HUDEP-2 (cell line): ENCODE data around the gene PHB1.
"Not testable (repeated sequence)": the region's sequence is repeated elsewhere in the genome, so short reads cannot be mapped to it uniquely, and the experiment has no call there.

ENCODE experiments used
- DNase-seq, 76 experiments: peaks; one replicate each; lab custom pipeline; 2025; ENCODE audit not compliant: unreplicated experiment in 76 of 76; lab: John Stamatoyannopoulos, UW

Gene PHB1

DNA sequence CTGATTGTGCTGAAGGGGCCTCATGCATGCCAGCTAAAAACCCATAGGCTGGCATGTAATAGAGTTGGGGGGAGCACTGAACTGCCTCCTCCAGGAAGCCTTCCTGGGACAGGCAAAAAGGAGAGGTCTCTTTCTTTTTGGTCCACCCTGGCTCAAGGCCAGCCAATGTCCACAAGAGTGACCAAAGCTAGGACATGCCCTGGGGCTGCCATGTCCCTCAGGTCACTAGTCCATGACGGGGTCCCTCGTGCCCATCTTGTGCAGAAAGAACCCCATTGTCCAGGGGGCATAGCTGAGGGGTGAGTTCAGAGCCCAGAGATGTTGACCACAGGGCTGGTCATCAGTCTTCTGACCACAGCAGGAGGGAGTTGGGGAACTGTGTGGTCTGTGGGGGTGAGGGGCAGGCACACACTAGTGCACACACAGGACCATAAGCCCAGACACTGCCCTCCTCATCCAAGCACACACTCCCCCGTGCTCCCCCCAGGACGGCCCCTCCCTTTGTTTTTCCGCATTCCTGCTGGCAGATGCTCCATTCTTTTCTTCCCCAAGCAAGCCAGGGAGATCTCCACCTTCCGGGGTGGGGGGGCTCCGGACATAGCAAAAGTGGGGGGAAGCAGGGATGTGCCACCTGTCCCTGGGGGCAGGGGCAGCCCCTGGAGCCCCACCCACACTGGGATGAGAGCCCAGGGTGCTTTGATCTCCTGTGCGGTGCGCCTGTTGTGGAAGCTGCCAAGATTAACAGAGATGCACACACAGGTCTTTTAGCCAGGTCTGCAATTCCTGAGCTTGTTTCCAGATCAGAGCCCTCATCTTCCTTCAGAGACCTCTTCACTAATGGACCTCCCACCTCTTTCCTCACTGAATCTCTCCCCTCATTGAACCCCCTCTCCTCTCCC lies 25.2 kb upstream of the PHB1 start:
- DNase-seq, result no peak

DNA sequence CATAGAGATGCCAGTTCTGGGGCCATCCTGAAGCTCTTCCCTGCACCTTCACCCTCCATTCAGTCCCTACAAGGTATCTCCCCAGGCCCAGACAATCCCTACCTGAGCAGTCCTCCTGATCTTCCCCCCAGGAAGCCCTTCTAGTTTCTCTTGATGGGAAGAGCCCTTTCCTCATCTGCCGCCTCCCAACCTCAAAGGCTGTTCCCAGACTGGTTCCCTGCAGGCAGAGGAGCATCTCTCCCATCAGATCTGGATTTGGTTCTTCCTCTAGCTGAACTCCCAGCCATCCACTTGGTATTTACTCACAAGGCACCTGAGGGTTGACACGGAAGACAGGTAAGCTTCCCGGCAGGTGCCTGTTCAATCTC lies 24.6 kb upstream of the PHB1 start:
- DNase-seq, result no peak

GRCh38 chr17:49438436-49439278 lies 24.0 kb upstream of the PHB1 start:
- DNase-seq, result no peak

GRCh38 chr17:49437696-49438435 lies 23.2 kb upstream of the PHB1 start:
- DNase-seq, result no peak

DNA sequence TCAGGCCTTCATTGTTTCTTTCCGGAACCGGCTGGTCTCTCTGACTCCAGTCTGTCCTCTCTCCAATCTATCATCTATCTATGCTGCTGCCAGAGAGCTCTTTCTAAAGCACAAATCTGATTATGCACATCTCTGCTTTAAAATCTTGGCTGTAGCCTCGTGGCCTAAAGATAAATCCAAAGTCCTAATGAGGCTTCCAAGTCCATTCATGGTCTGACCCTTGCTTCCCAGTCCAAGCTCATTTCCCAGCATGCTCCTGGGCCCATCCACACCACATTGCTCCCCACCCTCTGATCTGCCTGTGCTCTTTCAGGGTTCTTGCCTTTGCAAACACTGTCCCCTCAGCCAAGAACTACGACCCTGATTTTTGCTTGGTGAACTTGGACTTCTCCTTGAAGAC lies 21.5 kb upstream of the PHB1 start:
- no peak for DNase-seq

DNA sequence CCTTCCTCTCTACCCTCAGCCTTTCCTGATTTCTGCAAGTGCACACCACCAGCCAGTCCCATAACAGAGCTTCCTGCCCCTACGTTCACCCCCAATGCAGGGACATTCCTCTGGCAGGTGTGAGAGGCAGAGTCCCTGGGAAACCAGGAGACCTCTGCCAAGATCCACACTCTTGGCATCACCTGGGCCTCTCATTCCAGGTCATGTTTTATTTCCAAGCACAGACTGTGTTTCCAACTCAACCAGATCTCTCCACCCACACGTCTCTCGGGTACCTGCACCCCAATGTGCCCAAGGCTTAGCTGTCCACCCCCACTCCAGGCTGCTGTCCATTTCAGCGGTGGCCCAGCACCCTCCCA lies 21.0 kb upstream of the PHB1 start:
- DNase-seq, result no peak

- DNase-seq, result peak in 54 of 76 experiments; percentile 1 to 69 (median 28)
Observed at GRCh38 chr17:49434821-49435670, 20.4 kb upstream of the PHB1 start.

- DNase-seq, result no peak
Observed at GRCh38 chr17:49433000-49433694, 18.5 kb upstream of the PHB1 start.

GRCh38 chr17:49431743-49432142 lies 17.1 kb upstream of the PHB1 start:
- no peak for DNase-seq

GRCh38 chr17:49425004-49425286 lies 10.3 kb upstream of the PHB1 start:
- DNase-seq, result no peak

GRCh38 chr17:49424276-49425003 lies 9.8 kb upstream of the PHB1 start:
- DNase-seq, result peak in 68 of 76 experiments; percentile 4 to 86 (median 62)

DNA sequence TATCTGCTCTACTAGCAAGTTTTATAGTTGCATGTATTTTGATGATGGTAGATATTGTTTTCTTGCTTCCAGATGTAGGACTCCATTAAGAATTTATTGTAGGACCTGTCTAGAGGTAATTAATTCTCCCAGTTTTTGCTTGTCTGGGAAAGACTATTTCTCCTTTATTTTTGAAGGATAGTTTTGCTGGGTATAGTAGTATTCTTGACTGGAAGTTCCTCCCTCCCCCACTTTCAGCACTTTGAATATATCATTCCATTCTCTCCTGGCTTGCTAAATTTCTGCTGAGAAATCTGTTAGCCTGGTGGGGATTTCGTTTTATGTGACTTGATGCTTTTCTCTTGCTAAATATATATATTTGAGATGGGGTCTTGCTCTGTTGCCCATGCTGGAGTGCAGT lies 8.0 kb upstream of the PHB1 start:
- DNase-seq, result no peak

- DNase-seq, result not testable (repeated sequence)
Observed at GRCh38 chr17:49419761-49420160, 5.1 kb upstream of the PHB1 start.

- DNase-seq, result not testable (repeated sequence)
Observed at GRCh38 chr17:49418754-49419740, 4.4 kb upstream of the PHB1 start.

DNA sequence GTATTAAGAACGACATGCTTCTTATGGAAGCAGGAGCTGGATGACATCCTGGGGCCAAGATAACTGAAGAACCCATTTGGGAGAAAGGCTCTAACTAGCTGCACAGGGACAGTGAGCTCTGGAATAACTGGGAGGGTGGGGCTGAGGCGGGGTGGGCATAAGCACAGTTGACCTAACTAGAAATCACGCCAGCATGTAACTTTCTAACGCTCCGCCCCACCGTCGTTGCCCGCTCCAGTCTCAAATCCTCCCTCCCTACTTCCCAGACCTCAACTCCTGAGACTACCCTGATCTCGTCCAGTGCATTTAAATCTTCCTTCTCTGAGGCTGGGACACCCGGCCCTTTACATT lies 436 bp downstream of the PHB1 start:
- no peak for DNase-seq

GRCh38 chr17:49409066-49409465 lies 5.6 kb downstream of the PHB1 start:
- DNase-seq, result no peak

DNA sequence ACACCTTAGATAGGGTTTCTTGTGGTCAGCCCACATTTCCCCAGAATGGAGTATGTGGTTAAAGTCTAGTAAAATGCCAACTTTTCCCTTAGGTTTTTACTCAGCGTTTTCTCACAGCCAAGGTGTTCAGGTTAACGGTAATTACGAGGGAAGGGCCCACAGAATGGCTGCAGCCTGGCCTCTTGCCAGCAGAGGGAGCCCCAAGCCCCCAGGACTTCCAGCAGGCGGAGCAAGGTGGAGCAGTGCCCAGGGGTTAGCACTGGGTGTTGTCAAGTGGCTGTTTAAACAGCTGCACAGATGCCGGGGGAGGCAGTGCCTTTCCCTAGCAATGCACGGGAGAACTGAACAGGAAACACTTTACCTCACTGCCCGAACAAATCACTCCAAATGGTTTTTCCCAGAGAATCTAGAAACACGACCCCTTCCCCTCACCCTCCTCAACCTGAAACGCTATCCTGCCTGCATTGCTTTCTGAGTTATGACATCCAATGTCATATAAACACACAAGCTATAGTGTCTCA lies 6.6 kb downstream of the PHB1 start:
- DNase-seq, result peak in 73 of 76 experiments; percentile 14 to 86 (median 73)

DNA sequence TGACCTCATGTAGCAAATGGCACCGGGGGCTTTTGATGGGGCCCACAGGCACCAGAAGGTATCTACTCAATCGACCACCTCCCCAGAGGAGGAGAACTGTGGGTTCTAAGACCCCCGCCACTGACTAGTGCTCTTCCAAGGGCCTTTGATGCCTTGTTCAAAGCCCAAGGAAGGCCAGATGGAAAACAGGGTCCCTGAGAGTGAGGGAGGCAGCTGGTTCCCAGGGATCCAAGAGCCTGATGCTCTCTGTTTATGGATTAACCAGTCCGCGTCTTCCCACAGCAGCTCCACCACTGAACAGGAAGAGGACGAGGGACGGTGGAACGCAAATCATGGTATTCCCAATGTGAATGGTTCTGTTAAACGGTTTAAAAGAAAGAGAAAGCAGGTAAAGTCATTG lies 7.6 kb downstream of the PHB1 start:
- no peak for DNase-seq
